K562 (cell line): ENCODE data around the gene BDNF. TPM values are rescaled to one million over a fixed set of nuclear protein-coding genes. Genes with fewer than 3 reads are reported as not detected.

Experiments used
- ATAC-seq: fragments of 200-7000 bp; cut with Tn5 transposase; 3 replicates; pipeline ENCODE4 v1.9.1; 2020; ENCODE audit warnings: moderate library complexity
- BruUV-seq: library from RNA; stranded (reverse); fragments of 400-500 nt; replicated peaks from 2 replicates; lab custom pipeline; 2021; lab: Mats Ljungman, UMichigan
- CTCF ChIA-PET: fragments of 300-600 bp; formaldehyde crosslinking; extraction: SDS; loops from one replicate; lab custom pipeline; 2021; ENCODE audit warnings: low intra/inter-chr PET ratio; lab: Yijun Ruan, JAX
- POLR2A ChIA-PET: fragments of 300-600, 350-650 bp; sonication (Branson Sonifier 250); formaldehyde crosslinking; extraction: SDS; loops from one replicate; lab custom pipeline; 2021; ENCODE audit warnings: antibody characterized with exemption, inconsistent platforms; lab: Yijun Ruan, JAX
- DNase-seq, 4 experiments: peaks; one replicate each; pipeline versions ENCODE4 v3.0.0 to v3.0.0-alpha.2; 2011 to 2018; ENCODE audit warnings: low spot score in 3 of 4, mixed read lengths in 3 of 4; ENCODE audit errors: extremely low read depth in 1 of 4
- FAIRE-seq: peaks from 2 replicates; lab custom pipeline; 2011; peaks lifted over from hg19 to GRCh38; lab: Jason Lieb, UNC
- H2AFZ ChIP-seq: 2 replicates; pipeline ENCODE4 v1.6.0; 2011; ENCODE audit warnings: low read depth, low read length, control low read depth, inconsistent platforms
- H3K27ac ChIP-seq: fragments of 200-600 bp; 3 replicates; pipeline ENCODE4 v1.8.0; 2011; ENCODE audit warnings: low read depth, mild to moderate bottlenecking, control low read depth, inconsistent platforms, low read length, moderate library complexity, mixed read lengths; ENCODE audit errors: extremely low read depth
- H3K27me3 ChIP-seq, 2 experiments: fragments of 300-600 bp in 1 of 2; 2 replicates in 1 of 2; 3 replicates in 1 of 2; pipeline versions ENCODE4 v1.6.0 to v1.8.0; 2011; ENCODE audit warnings: inconsistent platforms in 2 of 2, low read length in 2 of 2, mild to moderate bottlenecking in 1 of 2, mixed read lengths in 1 of 2, moderate library complexity in 1 of 2; ENCODE audit not compliant: control insufficient read depth in 2 of 2, insufficient read depth in 2 of 2
- H3K36me3 ChIP-seq: fragments of 300-600 bp; 3 replicates; pipeline ENCODE4 v1.8.0; 2011; ENCODE audit warnings: mild to moderate bottlenecking, low read length, inconsistent platforms; ENCODE audit not compliant: control insufficient read depth, insufficient read depth
- H3K4me1 ChIP-seq, 2 experiments: fragments of 200-600 bp in 1 of 2; replicated peaks in 1 of 2; 2 replicates in 1 of 2; 3 replicates in 1 of 2; pipeline versions ENCODE4 v1.5.1 to v1.8.0; 2011; ENCODE audit warnings: inconsistent platforms in 2 of 2, low read length in 2 of 2, mild to moderate bottlenecking in 1 of 2, mixed read lengths in 1 of 2, moderate library complexity in 1 of 2; ENCODE audit not compliant: control insufficient read depth in 2 of 2, insufficient read depth in 2 of 2
- H3K4me2 ChIP-seq: 2 replicates; pipeline ENCODE4 v1.6.1; 2011; ENCODE audit warnings: low read length, control low read depth, inconsistent platforms, mixed read lengths; ENCODE audit not compliant: insufficient read depth
- H3K4me3 ChIP-seq: fragments of 200-600 bp; sonication (generic), shearing (Covaris generic); 2 replicates; pipeline ENCODE4 v1.5.1; 2016; ENCODE audit warnings: control low read depth, inconsistent platforms
- H3K79me2 ChIP-seq: fragments of 200-600 bp; 3 replicates; pipeline ENCODE4 v1.8.0; 2011; ENCODE audit warnings: low read length, inconsistent platforms; ENCODE audit not compliant: control insufficient read depth, insufficient read depth
- H3K9ac ChIP-seq, 2 experiments: 2 replicates each; pipeline versions ENCODE4 v1.6.0 to v1.6.1; 2011; ENCODE audit warnings: low read depth in 2 of 2, low read length in 2 of 2, control low read depth in 1 of 2, inconsistent platforms in 1 of 2, mild to moderate bottlenecking in 1 of 2, mixed read lengths in 1 of 2; ENCODE audit not compliant: insufficient read depth in 1 of 2
- H3K9me1 ChIP-seq: one replicate; pipeline ENCODE4 v1.6.0; 2011; ENCODE audit warnings: inconsistent platforms, mild to moderate bottlenecking, low read length, moderate library complexity; ENCODE audit not compliant: control insufficient read depth, insufficient read depth
- H3K9me3 ChIP-seq: replicated peaks from 2 replicates; pipeline ENCODE4 v1.5.1; 2011; ENCODE audit warnings: low read depth, low read length, inconsistent platforms; ENCODE audit not compliant: control insufficient read depth, insufficient read depth
- H4K20me1 ChIP-seq: replicated peaks from 2 replicates; pipeline ENCODE4 v1.6.1; 2011; ENCODE audit warnings: low read length, inconsistent platforms, mixed read lengths; ENCODE audit not compliant: control insufficient read depth, insufficient read depth
- BRCA1 ChIP-seq, 2 experiments: fragments of 450-650 bp in 1 of 2; sonication (generic) in 1 of 2; formaldehyde crosslinking in 1 of 2; IDR thresholded peaks; 2 replicates each; pipeline versions ENCODE4 v1.5.0 to v1.6.1; 2017 to 2020; ENCODE audit warnings: mild to moderate bottlenecking in 1 of 2, missing genetic modification reagents in 1 of 2
- BRF2 ChIP-seq: IDR thresholded peaks from 3 replicates; pipeline ENCODE4 v1.6.1; 2011; ENCODE audit warnings: borderline replicate concordance, mild to moderate bottlenecking; ENCODE audit not compliant: insufficient read length, insufficient read depth
- CREB1 ChIP-seq, 2 experiments: sonication (generic) in 1 of 2; formaldehyde crosslinking in 1 of 2; IDR thresholded peaks; 2 replicates each; pipeline versions ENCODE4 v1.6.1 to v1.8.0; 2012 to 2022; ENCODE audit warnings: inconsistent platforms in 1 of 2, mild to moderate bottlenecking in 1 of 2, missing genetic modification reagents in 1 of 2, moderate library complexity in 1 of 2
- GABPB1 ChIP-seq: sonication (generic); formaldehyde crosslinking; IDR thresholded peaks from 2 replicates; pipeline ENCODE4 v1.8.0; 2022; ENCODE audit warnings: mild to moderate bottlenecking, missing genetic modification reagents
- GATAD2B ChIP-seq: fragments of 450-650 bp; IDR thresholded peaks from 2 replicates; pipeline ENCODE4 v1.6.1; 2017; ENCODE audit warnings: mild to moderate bottlenecking, borderline replicate concordance
- HMG20A ChIP-seq: fragments of 450-650 bp; formaldehyde crosslinking; conservative IDR thresholded peaks from 2 replicates; pipeline ENCODE4 v1.4.0; 2020; ENCODE audit warnings: mild to moderate bottlenecking, mixed read lengths
- PRMT5 ChIP-seq: sonication (generic); formaldehyde crosslinking; IDR thresholded peaks from 2 replicates; pipeline ENCODE4 v1.5.0; 2020; ENCODE audit warnings: missing genetic modification reagents
- RNF219 ChIP-seq: fragments of 250-450 bp; sonication (Bioruptor Pico); IDR thresholded peaks from 2 replicates; pipeline ENCODE4 v1.5.0; 2022; ENCODE audit warnings: mild to moderate bottlenecking
- USF2 ChIP-seq: sonication (generic); formaldehyde crosslinking; IDR thresholded peaks from 2 replicates; pipeline ENCODE4 v1.5.0; 2020; ENCODE audit warnings: missing genetic modification reagents
- ZBTB12 ChIP-seq: fragments of 250-450 bp; sonication (Bioruptor Pico); IDR thresholded peaks from 2 replicates; pipeline ENCODE4 v1.4.0; 2020
- ZNF121 ChIP-seq: sonication (generic); formaldehyde crosslinking; conservative IDR thresholded peaks from 2 replicates; pipeline ENCODE4 v1.8.0; 2022; ENCODE audit warnings: missing genetic modification reagents
- in situ Hi-C: fragments of 300-500 bp; cut with MboI; formaldehyde crosslinking; loops from 4 replicates; pipeline ENCODE4 v1.15.0; 2018; ENCODE audit warnings: inconsistent platforms, mixed read lengths
- intact Hi-C: fragments of 100-400 bp; cut with micrococcal nuclease; formaldehyde crosslinking; loops from 2 replicates; pipeline ENCODE4 v1.14.2; 2022
- polyA plus RNA-seq, 8 experiments: library from polyadenylated mRNA; depleted of rRNA in 4 of 8; stranded (reverse) in 5 of 8; unstranded in 3 of 8; fragments of >200 nt; fragmentation: Nextera tagmentation in 2 of 8; fragmentation: Illumina TruSeq in 1 of 8; extraction: Ambion mirVana in 2 of 8; extraction: Trizol in 1 of 8; gene quantifications; 2 replicates each; pipeline versions ENCODE4 v1.2.1 to v1.2.3, GENCODE V29; 2011 to 2014; ENCODE audit warnings: inconsistent platforms in 1 of 8, missing spikeins in 1 of 8
- total RNA-seq, 7 experiments: library from RNA; depleted of rRNA in 6 of 7; stranded (reverse); fragments of >200 nt in 6 of 7; fragmentation: Illumina TruSeq in 2 of 7; extraction: Trizol in 2 of 7; gene quantifications; 2 replicates each; pipeline versions ENCODE4 v1.2.1 to v1.2.3, GENCODE V29; 2011 to 2021; ENCODE audit warnings: low replicate concordance in 1 of 7
- TF ChIP-seq, protein P1 (sequence below): sonication (generic); formaldehyde crosslinking; IDR thresholded peaks from 2 replicates; pipeline ENCODE4 v1.8.0; 2023; ENCODE audit warnings: mild to moderate bottlenecking, missing genetic modification reagents

BDNF gene
- total and polyA plus RNA-seq, 9 of the 15 experiments (the other 6 are each of a cell fraction or from before 2014, with no cell fraction given), result 0.04 TPM; not detected in 8

- TF ChIP-seq ZBTB12 (CRISPR knock-in tag), result no peak
- no peak for TF ChIP-seq GABPB1 (CRISPR knock-in tag)
- no peak for TF ChIP-seq RNF219
Measured at GRCh38 chr11:27608951-27609350, 91.3 kb downstream of the BDNF start (continued).

- in situ Hi-C loops, result no loop called here
- H3K9me1 ChIP-seq, result no peaks in the 10 kb centered on the region
- CTCF ChIA-PET, result no interaction called here
- H3K9ac ChIP-seq, result no peak overlapping the region
- no peak overlapping the region for H2AFZ ChIP-seq
- ATAC-seq (no peak), DNase-seq (no peak), FAIRE-seq (no peak)
- intact Hi-C loops, result no loop called here
- no peaks in the 10 kb centered on the region for H3K9me3 ChIP-seq
- H4K20me1 ChIP-seq, result no peaks in the 10 kb centered on the region
- BruUV-seq, result no TSS peak
- H3K79me2 ChIP-seq, result no peaks in the 10 kb centered on the region
- POLR2A ChIA-PET, result no interaction called here
- H3K4me3 ChIP-seq, result no peak overlapping the region
- H3K27me3 ChIP-seq, result no peaks in the 10 kb centered on the region
- H3K27ac ChIP-seq, result no peak overlapping the region
- H3K36me3 ChIP-seq, result no peaks in the 10 kb centered on the region
- no peak overlapping the region for H3K4me2 ChIP-seq
- H3K4me1 ChIP-seq, result no peaks in the 10 kb centered on the region
- TF ChIP-seq PRMT5 (no peak), BRCA1 (IDR thresholded peaks at IDR 0.05) (no peak), BRCA1 (CRISPR knock-in tag; IDR thresholded peaks at IDR 0.05) (no peak), USF2 (no peak), HMG20A (CRISPR knock-in tag) (no peak), GATAD2B (no peak), ZNF121 (CRISPR knock-in tag) (no peak), BRF2 (no peak), CREB1 (IDR thresholded peaks at IDR 0.05) (no peak), CREB1 (CRISPR knock-in tag; IDR thresholded peaks at IDR 0.05) (no peak)
- TF ChIP-seq, protein P1, sequence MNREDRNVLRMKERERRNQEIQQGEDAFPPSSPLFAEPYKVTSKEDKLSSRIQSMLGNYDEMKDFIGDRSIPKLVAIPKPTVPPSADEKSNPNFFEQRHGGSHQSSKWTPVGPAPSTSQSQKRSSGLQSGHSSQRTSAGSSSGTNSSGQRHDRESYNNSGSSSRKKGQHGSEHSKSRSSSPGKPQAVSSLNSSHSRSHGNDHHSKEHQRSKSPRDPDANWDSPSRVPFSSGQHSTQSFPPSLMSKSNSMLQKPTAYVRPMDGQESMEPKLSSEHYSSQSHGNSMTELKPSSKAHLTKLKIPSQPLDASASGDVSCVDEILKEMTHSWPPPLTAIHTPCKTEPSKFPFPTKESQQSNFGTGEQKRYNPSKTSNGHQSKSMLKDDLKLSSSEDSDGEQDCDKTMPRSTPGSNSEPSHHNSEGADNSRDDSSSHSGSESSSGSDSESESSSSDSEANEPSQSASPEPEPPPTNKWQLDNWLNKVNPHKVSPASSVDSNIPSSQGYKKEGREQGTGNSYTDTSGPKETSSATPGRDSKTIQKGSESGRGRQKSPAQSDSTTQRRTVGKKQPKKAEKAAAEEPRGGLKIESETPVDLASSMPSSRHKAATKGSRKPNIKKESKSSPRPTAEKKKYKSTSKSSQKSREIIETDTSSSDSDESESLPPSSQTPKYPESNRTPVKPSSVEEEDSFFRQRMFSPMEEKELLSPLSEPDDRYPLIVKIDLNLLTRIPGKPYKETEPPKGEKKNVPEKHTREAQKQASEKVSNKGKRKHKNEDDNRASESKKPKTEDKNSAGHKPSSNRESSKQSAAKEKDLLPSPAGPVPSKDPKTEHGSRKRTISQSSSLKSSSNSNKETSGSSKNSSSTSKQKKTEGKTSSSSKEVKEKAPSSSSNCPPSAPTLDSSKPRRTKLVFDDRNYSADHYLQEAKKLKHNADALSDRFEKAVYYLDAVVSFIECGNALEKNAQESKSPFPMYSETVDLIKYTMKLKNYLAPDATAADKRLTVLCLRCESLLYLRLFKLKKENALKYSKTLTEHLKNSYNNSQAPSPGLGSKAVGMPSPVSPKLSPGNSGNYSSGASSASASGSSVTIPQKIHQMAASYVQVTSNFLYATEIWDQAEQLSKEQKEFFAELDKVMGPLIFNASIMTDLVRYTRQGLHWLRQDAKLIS (CRISPR knock-in tag), result no peak
Measured at GRCh38 chr11:27605422-27605821, 94.8 kb downstream of the BDNF start.
